ENCODE data around the gene AFAP1.

AFAP1 gene

GRCh38 chr4:7939377-7940108 lies at the start of gene AFAP1:
Gene AFAP1, minus strand, starts transcription at chr4:7939861. Its CDS starts 67,783 bp downstream, at chr4:7872078.
- no peak for TF ChIP-seq CTCF (conservative IDR thresholded peaks at IDR 0.05; ENCODE audit: low read depth, low read length)
- peak within 1 kb of the TSS; percentile 88 for H3K4me3 ChIP-seq (ENCODE audit: low read length)
- no peak for DNase-seq (ENCODE audit: low read depth)

GRCh38 chr4:7988437-7988836 lies 48.8 kb upstream of the AFAP1 start:
- H3K4me3 ChIP-seq (ENCODE audit: low read length), result no peak overlapping the region
- no peak for DNase-seq (ENCODE audit: low read depth)
- TF ChIP-seq CTCF (conservative IDR thresholded peaks at IDR 0.05; ENCODE audit: low read depth, low read length), result no peak

GRCh38 chr4:7987148-7987989 lies 47.7 kb upstream of the AFAP1 start:
- H3K4me3 ChIP-seq (ENCODE audit: low read length), result no peak overlapping the region
- TF ChIP-seq CTCF (conservative IDR thresholded peaks at IDR 0.05; ENCODE audit: low read depth, low read length), result peak; percentile 91
- DNase-seq (ENCODE audit: low read depth), result no peak

GRCh38 chr4:7985891-7986441 lies 46.3 kb upstream of the AFAP1 start:
- no peak for DNase-seq (ENCODE audit: low read depth)
- TF ChIP-seq CTCF (conservative IDR thresholded peaks at IDR 0.05; ENCODE audit: low read depth, low read length), result no peak

GRCh38 chr4:7985072-7985471 lies 45.4 kb upstream of the AFAP1 start:
- no peak overlapping the region for H3K4me3 ChIP-seq (ENCODE audit: low read length)
- no peak for TF ChIP-seq CTCF (conservative IDR thresholded peaks at IDR 0.05; ENCODE audit: low read depth, low read length)
- no peak for DNase-seq (ENCODE audit: low read depth)

More at GRCh38 chr4:7985891-7986441, 46.3 kb upstream of the AFAP1 start:
- H3K4me3 ChIP-seq (ENCODE audit: low read length), result no peak overlapping the region

GRCh38 chr4:7984286-7984925 lies 44.7 kb upstream of the AFAP1 start:
- no peak for DNase-seq (ENCODE audit: low read depth)
- TF ChIP-seq CTCF (conservative IDR thresholded peaks at IDR 0.05; ENCODE audit: low read depth, low read length), result no peak
- H3K4me3 ChIP-seq (ENCODE audit: low read length), result no peak overlapping the region

Measured in retinal pigment epithelial cell (primary cell).